Esophagus muscularis mucosa (tissue), 4 donors: ENCODE results near the gene PFN2. TPM values are rescaled to one million over a fixed set of nuclear protein-coding genes. Genes with fewer than 3 reads are reported as not detected.

Experiments used
- DNase-seq: peaks from one replicate; pipeline ENCODE4 v3.0.0-alpha.2; 2017; ENCODE audit errors: extremely low spot score
- H3K27ac ChIP-seq, 4 donors: fragments of 200-600 bp; sonication (generic); replicated peaks in 1 of 4; 1 replicate in 3 of 4; 2 replicates in 1 of 4; pipeline ENCODE4 v1.5.1; 2016 to 2019; ENCODE audit warnings: mild to moderate bottlenecking in 1 of 4
- H3K27me3 ChIP-seq, 4 donors: fragments of 200-600 bp; sonication (generic); one replicate each; pipeline versions ENCODE4 v1.5.1 to v1.6.0; 2016 to 2019
- H3K36me3 ChIP-seq, 4 donors: fragments of 200-600 bp; sonication (generic); one replicate each; pipeline ENCODE4 v1.5.1; 2016 to 2019
- H3K4me1 ChIP-seq, 4 donors: fragments of 200-600 bp; sonication (generic); one replicate each; pipeline ENCODE4 v1.5.1; 2016 to 2019
- H3K4me3 ChIP-seq, 4 donors: fragments of 200-600 bp; sonication (generic); 1 replicate in 2 of 4; 2 replicates in 2 of 4; pipeline ENCODE4 v1.5.1; 2016 to 2019; ENCODE audit warnings: mild to moderate bottlenecking in 4 of 4, moderate library complexity in 1 of 4
- H3K9me3 ChIP-seq, 4 donors: fragments of 200-600 bp; sonication (generic); 1 replicate in 3 of 4; 2 replicates in 1 of 4; pipeline ENCODE4 v1.5.1; 2016 to 2019
- CTCF ChIP-seq, 3 experiments: fragments of 200-600 bp in 2 of 3; fragments of 450-650 bp in 1 of 3; sonication (generic) in 2 of 3; IDR thresholded peaks; one replicate each; pipeline ENCODE4 v1.5.1; 2017 to 2019; ENCODE audit warnings: antibody characterized with exemption in 3 of 3, mild to moderate bottlenecking in 2 of 3, moderate library complexity in 1 of 3
- EP300 ChIP-seq: sonication (generic); formaldehyde crosslinking; IDR thresholded peaks from one replicate; pipeline ENCODE4 v1.6.1; 2017; ENCODE audit warnings: antibody characterized with exemption
- POLR2A ChIP-seq: fragments of 450-650 bp; IDR thresholded peaks from one replicate; pipeline ENCODE4 v1.6.1; 2017; ENCODE audit warnings: antibody characterized with exemption, moderate library complexity, mild to moderate bottlenecking, low read depth
- POLR2AphosphoS5 ChIP-seq, 2 donors: sonication (generic); formaldehyde crosslinking; IDR thresholded peaks; one replicate each; pipeline ENCODE4 v1.6.1; 2017; ENCODE audit warnings: antibody characterized with exemption in 2 of 2
- WGBS: methylation state at CpG from one replicate; pipeline ENCODE4 v1.1.5; 2018; 5-methylcytosine and 5-hydroxymethylcytosine counted together
- intact Hi-C: fragments of 100-400 bp; cut with DNase I; formaldehyde crosslinking; loops from one replicate; pipeline ENCODE4 v1.15.1; 2023
- total RNA-seq, 4 donors: library from RNA; depleted of rRNA; stranded (reverse); fragments of >200 nt; gene quantifications; one replicate each; pipeline versions ENCODE4 v1.1.0 to v1.2.1, GENCODE V29; 2016

PFN2 gene
- total RNA-seq, 4 donors from 2014 or later = 46.4 to 56.1 (median 50.1) TPM

GRCh38 chr3:149977386-149977785 is 6.7 kb upstream of the PFN2 start:
- no peaks in the 10 kb centered on the region for H3K27me3 ChIP-seq
- no peak overlapping the region for H3K4me3 ChIP-seq
- peaks cover 0 to 7% (median 3%) of the 10 kb centered on the region in 4 donors for H3K4me1 ChIP-seq
- TF ChIP-seq CTCF (IDR thresholded peaks at IDR 0.05) (no peak), POLR2A (no peak), EP300 (no peak), POLR2AphosphoS5 (IDR thresholded peaks at IDR 0.05) (no peak)
- no peak overlapping the region for H3K27ac ChIP-seq
- WGBS = 69% methylated on average over 2 of the region's 2 CpGs
- no peaks in the 10 kb centered on the region for H3K36me3 ChIP-seq
- intact Hi-C loops = loop anchor here (10.0 kb wide), 1 partner anchor 517 kb away; no protein-coding TSS in a partner anchor
- no peaks in the 10 kb centered on the region for H3K9me3 ChIP-seq
- DNase-seq = no peak

GRCh38 chr3:149975919-149976318 is 5.2 kb upstream of the PFN2 start:
- intact Hi-C loops = loop anchor here (10.0 kb wide), 1 partner anchor 519 kb away; no protein-coding TSS in a partner anchor

GRCh38 chr3:149971403-149972075 is 844 bp upstream of the PFN2 start:
- no peak for DNase-seq
- Histone ChIP-seq H3K4me1 (peaks cover 14 to 39% (median 34%) of the 10 kb centered on the region in 4 donors), H3K4me3 (peak overlapping the region; percentile 93 to 98 (median 96)), H3K27ac (peak overlapping the region; percentile 95 to 98 (median 98)), H3K27me3 (no peaks in the 10 kb centered on the region), H3K9me3 (no peaks in the 10 kb centered on the region), H3K36me3 (no peaks in the 10 kb centered on the region)
- intact Hi-C loops = loop anchor here (10.0 kb wide), 1 partner anchor 523 kb away; no protein-coding TSS in a partner anchor
- TF ChIP-seq EP300 (no peak), CTCF (IDR thresholded peaks at IDR 0.05) (no peak), POLR2AphosphoS5 (IDR thresholded peaks at IDR 0.05) (no peak), POLR2A (no peak)
- 2% methylated on average over 18 of the region's 42 CpGs for WGBS

More at GRCh38 chr3:149975919-149976318, 5.2 kb upstream of the PFN2 start:
- Histone ChIP-seq H3K27ac (no peak overlapping the region), H3K4me1 (peaks cover 0 to 15% (median 11%) of the 10 kb centered on the region in 4 donors), H3K27me3 (no peaks in the 10 kb centered on the region), H3K36me3 (no peaks in the 10 kb centered on the region), H3K4me3 (no peak overlapping the region), H3K9me3 (no peaks in the 10 kb centered on the region)
- DNase-seq = no peak
- no peak for TF ChIP-seq POLR2A
- TF ChIP-seq POLR2AphosphoS5 (IDR thresholded peaks at IDR 0.05) = no peak
- no peak for TF ChIP-seq CTCF (IDR thresholded peaks at IDR 0.05)
- no peak for TF ChIP-seq EP300

- Histone ChIP-seq H3K27ac (peak overlapping the region; percentile 95 to 98 (median 98)), H3K27me3 (no peaks in the 10 kb centered on the region), H3K36me3 (peaks cover 0 to 13% (median 0%) of the 10 kb centered on the region in 4 donors), H3K9me3 (no peaks in the 10 kb centered on the region), H3K4me1 (peaks cover 14 to 44% (median 40%) of the 10 kb centered on the region in 4 donors), H3K4me3 (peak overlapping the region; percentile 93 to 98 (median 96))
- DNase-seq = no peak
- WGBS = under 1% methylated on average over 42 of the region's 73 CpGs
- intact Hi-C loops = loop anchor here (5.0 to 10.0 kb wide), 3 partner anchors 252 to 525 kb away; partner anchors contain the start of gene TSC22D2
- TF ChIP-seq CTCF (IDR thresholded peaks at IDR 0.05) = no peak
- peak; percentile 14 for TF ChIP-seq POLR2A
- peak; percentile 13 to 19 for TF ChIP-seq POLR2AphosphoS5 (IDR thresholded peaks at IDR 0.05)
These were observed 567 bp downstream of the PFN2 start for GRCh38 chr3:149969940-149970715.
